HG02938 (cell line): ENCODE data around the gene VSIG10.
A peak's percentile ranks its signal among the peaks of the same experiment; 100 is the strongest.
"Not testable (repeated sequence)": the region's sequence is repeated elsewhere in the genome, so short reads cannot be mapped to it uniquely, and the experiment has no call there.

Source experiments
- ATAC-seq: cut with Tn5 transposase; IDR thresholded peaks from one replicate; pipeline ENCODE4 v1.9.1; 2021; ENCODE audit warnings: mild to moderate bottlenecking, moderate library complexity; ENCODE audit not compliant: unreplicated experiment

The VSIG10 gene

DNA sequence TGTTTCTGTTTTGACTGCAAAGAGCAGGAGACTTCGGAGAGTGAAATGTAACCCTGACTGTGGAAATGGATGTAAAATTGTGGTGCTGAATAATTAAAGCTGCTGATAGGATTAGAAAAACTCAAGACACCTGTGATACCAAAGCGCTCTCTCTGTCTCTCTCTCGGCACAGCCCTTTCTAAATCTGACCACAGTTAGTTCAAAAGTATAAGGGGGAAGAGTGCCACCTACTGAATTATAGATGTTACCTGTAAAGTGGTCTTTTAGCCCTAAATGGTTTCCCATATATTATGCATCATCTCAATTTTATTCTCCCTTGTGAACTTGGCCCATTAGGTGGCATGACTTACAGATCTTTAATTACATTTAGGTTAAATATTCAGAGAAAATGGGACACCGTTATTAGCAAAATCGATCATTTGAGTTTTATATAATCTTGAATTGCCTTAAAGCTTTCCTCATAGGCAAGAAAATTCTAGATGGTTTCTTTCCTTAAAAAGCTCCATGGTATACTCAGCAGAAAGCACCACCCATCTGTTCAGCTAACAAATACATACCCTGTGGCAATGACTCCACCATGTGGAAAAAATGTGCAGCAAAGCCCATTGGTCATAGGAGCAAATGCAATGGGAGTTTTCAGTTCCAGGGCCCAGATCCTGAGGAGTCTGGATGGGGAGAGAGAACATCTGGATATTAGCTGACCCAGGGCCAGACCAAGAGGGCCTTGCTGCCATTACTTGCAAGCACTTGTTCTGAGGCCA is 69.2 kb downstream of the VSIG10 start:
- no peak for ATAC-seq

DNA sequence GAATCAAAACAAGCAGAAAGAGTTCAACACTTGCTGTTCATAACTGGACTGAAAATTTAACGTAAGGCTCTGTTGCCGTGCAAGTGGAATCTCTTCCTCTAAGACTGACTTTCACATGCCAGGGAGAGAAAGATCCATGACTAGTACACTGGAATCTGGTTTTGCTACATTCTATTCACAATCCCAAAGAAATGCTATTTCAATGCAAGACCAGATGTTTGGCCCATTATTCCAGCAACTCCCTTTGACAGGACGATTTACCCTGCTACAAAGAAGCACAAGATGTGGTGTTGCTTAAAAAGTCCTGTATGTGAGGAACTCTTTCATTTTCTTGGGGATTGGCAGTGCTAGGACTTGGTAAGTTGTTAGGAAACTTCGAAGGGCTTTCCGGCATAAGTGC is 69.9 kb downstream of the VSIG10 start:
- no peak for ATAC-seq

DNA sequence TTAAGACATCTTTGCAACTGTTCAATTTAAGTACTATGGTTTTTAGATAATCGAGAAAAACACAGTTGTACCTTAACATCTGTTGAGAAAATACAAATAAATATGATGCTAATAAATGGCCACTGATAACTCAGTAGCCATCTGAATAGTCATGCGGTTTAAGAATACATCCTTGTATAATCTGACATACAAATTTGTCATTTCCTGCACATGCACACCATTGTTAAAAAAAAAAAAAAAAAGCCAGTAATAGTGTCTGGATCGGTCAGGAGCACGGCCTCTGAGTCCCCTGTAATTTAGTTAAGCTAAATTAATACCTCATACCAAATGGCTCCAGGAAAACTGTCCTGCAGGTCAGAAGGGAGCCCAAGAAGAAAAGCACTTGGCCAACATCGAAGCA is 70.5 kb downstream of the VSIG10 start:
- ATAC-seq: no peak

DNA sequence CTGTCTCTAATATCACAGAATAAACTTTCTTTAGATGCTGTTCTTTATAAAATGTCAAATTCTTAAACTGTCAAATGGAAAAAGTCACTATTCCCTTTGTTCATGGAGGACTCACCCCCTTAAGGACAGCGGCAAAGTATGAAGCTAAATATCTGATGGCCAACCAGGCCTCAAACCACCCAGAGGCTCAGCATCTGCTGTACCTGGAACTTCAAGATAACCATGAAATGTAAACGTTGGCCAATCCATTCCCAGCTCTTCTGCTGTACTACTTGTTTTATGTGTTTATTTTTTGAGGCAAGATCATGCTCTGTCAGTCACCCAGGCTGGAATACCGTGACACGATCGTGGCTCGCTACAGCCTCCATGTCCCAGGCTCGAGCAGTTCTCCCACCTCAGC is 71.6 kb downstream of the VSIG10 start:
- no peak for ATAC-seq

DNA sequence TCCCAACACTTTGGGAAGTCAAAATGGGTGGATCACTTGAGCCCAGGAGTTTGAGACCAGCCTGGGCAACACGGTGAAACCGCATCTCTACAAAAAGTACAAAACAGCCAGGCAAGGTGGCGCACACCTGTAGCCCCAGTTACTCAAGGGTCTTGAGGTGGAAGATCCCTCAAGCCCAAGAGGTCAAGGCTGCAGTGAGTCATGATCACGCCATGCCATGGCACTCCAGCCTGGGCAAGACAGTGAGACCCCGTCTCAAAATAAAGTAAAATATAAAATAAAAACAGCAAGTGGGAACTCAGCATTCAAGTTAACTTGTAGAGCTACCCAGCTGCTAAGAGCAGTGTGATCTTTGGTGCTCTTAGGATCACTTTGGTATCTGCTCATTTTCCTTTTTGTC is 74.6 kb downstream of the VSIG10 start:
- ATAC-seq: no peak

DNA sequence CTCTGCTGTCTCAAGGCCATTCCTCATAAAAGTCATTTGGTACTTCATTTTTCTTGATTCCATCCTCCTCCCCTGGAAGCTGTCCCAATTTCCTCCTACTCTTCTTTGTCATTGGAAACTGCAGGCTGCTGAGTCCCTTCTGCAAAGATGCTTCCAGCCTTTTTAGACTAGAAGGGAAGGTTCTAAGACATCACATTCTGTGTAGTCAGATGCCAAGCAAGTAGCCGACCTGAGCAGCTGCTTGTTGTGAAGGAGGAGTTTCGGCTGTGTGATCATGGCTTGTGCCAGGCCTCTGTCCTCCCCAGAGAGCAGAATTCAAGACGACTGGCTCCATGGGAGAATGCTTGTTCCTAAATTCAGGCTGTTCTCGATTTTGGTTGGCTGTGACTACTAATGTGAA is 78.6 kb downstream of the VSIG10 start:
- ATAC-seq: no peak

DNA sequence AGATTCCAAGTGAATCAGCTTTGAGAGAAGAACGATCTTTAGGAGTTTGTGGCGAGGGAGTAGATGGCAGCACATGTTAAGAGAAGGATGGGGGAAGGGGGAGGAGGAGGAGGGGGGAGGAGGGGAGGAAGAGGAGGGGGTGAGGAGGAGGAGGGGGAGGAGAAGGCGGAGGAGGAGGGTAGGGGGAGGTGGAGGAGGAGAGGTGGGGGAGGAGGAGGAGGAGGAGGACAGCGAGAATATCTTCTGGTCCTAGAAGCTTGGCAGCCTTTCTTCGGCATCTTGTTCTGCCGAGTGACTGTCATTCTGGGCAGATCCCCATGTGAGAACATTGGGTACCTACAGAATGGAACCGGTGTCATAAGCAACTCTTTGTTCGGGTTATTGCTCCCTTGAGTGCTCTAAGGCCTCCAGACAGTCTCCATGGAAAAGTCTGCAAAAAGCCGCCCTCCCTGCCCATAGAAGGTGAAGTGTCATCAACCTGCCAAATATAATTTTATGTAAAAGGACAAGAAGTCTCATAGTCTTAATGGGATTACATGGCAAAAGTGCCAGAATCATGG is 80.4 kb downstream of the VSIG10 start:
- ATAC-seq: no peak

DNA sequence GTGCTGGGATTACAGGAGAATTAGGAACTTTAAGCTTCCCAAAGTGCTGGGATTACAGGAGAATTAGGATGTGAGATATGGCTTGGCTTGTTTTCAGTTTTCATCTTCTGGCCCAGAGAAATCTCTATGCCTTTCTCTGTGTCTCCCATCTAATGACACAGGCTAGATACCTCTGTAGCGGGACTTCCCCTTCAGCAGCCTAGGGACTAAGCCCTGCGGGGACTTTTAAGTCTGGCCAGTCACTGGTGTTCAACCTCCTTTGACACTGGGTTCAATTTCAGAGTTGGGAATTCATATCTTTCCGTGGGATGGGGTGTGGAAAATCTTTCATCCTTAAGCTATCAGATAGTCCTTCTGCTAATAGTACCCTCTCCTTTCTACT is 81.1 kb downstream of the VSIG10 start:
- ATAC-seq: no peak

DNA sequence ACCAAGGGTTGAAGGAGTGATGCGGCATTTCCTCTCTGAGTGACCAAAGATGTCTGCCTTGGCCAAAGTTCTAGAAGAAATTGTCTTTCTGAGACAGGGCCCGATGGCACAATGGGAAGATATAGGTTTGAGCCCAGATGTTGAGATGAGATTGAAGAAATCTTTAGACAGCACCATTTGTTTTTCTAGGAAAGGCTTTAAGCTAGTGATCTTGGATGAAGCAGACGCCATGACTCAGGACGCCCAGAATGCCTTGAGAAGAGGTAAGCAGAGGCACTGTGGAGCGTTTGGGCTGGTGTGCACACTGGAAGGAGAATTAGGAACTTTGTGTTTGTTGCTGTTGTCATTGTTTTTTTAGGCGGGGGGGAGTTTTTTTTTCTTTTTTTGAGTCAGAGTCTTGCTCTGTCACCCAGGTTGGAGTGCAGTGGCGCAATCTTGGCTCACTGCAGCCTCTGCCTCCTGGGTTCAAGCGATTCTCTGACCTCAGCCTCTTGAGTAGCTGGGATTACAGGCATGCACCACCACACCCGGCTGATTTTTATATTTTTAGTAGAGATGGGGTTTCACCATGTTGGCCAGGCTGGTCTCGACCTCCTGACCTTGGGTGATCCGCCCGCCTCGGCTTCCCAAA is 81.6 kb downstream of the VSIG10 start:
- not testable (repeated sequence) for ATAC-seq

DNA sequence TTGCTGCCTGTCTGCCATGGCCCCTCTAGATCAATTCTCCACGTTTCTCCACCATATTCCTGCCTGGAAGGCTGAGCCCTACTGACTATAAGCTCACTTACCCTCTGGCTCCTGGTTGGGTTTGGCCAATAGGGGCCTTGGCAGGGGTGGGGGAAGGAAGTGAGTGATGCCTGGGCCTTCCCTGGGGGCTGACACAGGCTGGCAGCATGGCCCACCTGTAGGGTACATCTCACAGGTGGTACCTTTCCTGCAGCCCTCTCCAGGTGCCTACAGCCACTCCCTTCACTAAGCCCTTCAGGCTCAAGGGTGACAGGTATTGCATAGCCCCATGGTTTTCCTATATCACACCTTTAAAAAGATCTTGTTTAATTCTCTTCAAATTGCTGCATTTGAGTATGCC is 83.8 kb downstream of the VSIG10 start:
- ATAC-seq: no peak

DNA sequence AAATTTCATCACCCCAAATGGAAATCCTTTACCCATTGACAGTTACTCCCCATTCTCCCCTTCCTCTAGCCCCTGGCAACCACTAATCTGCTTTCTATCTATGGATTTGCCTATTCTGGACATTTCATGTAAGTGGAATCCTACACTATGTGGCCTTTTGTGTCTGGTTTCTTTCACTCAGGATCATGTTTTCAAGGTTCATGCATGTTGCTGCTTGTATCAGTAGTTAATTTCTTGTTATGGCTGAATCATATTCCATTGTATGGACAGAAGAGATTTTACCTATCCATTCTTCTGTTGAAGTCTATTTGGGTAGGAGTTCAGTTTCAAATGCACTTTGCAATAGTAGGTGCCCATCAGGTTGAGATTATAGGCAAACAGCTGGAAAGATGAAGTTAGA is 85.9 kb downstream of the VSIG10 start:
- no peak for ATAC-seq

DNA sequence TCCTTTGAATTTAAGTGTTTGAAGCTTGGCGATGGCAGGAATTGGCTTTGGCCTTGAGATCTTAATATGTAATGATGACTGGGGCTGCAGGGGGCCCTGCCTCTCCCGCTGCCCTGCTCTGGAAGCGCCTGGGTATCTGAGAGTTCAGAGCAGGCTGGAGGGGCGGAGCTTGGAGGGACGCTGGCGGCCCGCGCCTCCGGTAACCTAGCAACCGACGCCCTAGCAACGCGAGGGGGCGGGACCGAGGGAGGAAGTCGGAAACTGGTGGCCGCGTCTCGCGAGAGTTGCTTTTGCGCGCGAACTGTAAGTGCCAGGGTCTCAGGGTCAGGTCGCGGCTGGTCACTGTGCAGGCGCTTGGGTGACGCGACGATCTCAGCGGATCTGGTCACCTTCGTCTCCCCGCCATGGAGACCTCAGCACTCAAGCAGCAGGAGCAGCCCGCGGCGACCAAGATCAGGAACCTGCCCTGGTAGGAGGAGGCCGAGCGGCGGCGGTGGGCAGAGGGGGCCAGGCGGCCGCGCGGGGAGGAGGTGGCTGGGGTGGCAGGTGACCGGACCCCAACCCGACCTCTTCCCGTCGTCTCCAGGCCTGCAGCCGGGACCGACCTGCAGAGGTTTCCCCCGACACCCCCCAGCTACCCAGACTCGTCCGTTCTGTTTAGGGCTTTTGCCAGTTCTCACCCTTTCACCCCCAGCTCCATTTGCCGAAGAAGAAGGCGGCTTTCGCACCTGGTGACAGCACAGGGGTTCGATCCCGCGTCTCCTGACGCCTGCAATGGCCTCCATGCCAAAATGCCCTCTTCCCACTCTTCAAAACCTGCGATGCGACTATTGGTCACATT is 87.2 kb downstream of the VSIG10 start, which contains the start of gene RFC5:
RFC5 (plus strand) TSS at position 280 of the 841 bp plus-strand sequence; CDS start at position 405, 125 bp downstream.
- ATAC-seq: peak; percentile 97

DNA sequence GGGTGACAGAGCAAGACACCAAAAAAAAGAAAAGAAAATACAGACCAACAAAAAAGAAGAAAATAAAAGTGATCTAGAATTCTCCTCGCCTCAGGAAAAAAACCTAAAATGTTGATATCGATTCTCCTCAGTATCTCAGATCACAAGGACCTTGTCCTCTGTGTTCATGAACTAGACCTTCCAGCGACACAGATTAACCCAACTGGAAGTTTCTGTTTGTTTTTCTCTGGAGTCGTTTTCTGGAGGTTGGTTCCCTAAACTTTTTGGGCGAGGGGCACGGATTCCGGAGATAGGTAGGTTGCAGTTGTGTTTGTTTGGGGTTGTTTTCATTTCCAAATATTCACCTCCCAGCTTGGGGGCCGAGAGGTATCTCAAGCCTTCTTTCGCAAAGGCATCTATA is 87.9 kb downstream of the VSIG10 start:
- no peak for ATAC-seq

DNA sequence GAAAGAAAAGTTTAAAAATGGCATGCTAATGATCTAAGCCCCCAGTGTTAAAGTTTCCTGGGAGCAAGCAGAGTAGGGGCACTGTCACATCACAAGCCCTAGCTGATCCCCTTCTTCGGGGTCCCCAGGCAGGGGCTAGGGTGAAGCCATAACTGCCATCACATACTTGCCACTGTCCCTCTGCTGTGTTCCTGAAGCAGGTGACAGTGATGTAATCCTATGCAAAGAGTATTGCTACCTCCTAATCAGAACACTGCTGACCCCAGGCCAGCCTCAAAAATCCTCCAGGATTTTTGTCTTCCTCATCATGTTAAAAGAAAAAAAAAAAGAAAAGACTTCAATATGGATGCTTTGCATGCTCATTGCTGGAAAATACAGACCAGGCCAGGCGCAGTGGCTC is 88.5 kb downstream of the VSIG10 start:
- no peak for ATAC-seq
